GM23338 (cell line): ENCODE results near the gene NFATC3. TPM values are rescaled to one million over a fixed set of nuclear protein-coding genes. Genes with fewer than 3 reads are reported as not detected.

Source experiments
- ATAC-seq: fragments of 200-7000 bp; cut with Tn5 transposase; 3 replicates; pipeline ENCODE4 v1.9.1; 2020
- DNase-seq: peaks from one replicate; pipeline ENCODE4 v3.0.0-alpha.2; 2015; ENCODE audit warnings: low spot score
- H2AFZ ChIP-seq: fragments of 200-600 bp; sonication (generic); 2 replicates; pipeline ENCODE4 v1.8.0; 2016; ENCODE audit warnings: antibody characterized with exemption, mild to moderate bottlenecking, moderate library complexity
- H3F3A ChIP-seq: fragments of 200-600 bp; sonication (generic); replicated peaks from 2 replicates; pipeline ENCODE4 v1.8.0; 2017; ENCODE audit warnings: antibody characterized with exemption, mixed run types, low read depth
- H3K27ac ChIP-seq: fragments of 200-600 bp; sonication (generic); 2 replicates; pipeline ENCODE4 v1.6.1; 2016; ENCODE audit warnings: low read depth
- H3K27me3 ChIP-seq: fragments of 200-600 bp; sonication (generic); 2 replicates; pipeline ENCODE4 v1.8.0; 2016; ENCODE audit warnings: mild to moderate bottlenecking, mixed run types, moderate library complexity; ENCODE audit not compliant: insufficient read depth
- H3K36me3 ChIP-seq: fragments of 200-600 bp; sonication (generic); 2 replicates; pipeline ENCODE4 v1.8.0; 2016; ENCODE audit warnings: mild to moderate bottlenecking; ENCODE audit not compliant: insufficient read depth
- H3K4me1 ChIP-seq: fragments of 200-600 bp; sonication (generic); 2 replicates; pipeline ENCODE4 v1.8.0; 2016; ENCODE audit warnings: mild to moderate bottlenecking, moderate library complexity; ENCODE audit not compliant: insufficient read depth
- H3K4me2 ChIP-seq: fragments of 200-600 bp; sonication (generic); 2 replicates; pipeline ENCODE4 v1.7.1; 2017; ENCODE audit warnings: mixed run types
- H3K4me3 ChIP-seq: fragments of 200-600 bp; sonication (generic); 2 replicates; pipeline ENCODE4 v1.6.1; 2016; ENCODE audit warnings: mixed run types
- H3K79me2 ChIP-seq: fragments of 200-600 bp; sonication (generic); replicated peaks from 2 replicates; pipeline ENCODE4 v1.8.0; 2017; ENCODE audit warnings: mild to moderate bottlenecking; ENCODE audit not compliant: insufficient read depth
- H3K9me2 ChIP-seq: fragments of 200-600 bp; sonication (generic); 2 replicates; pipeline ENCODE4 v1.8.0; 2017; ENCODE audit not compliant: insufficient read depth
- H4K20me1 ChIP-seq: fragments of 200-600 bp; sonication (generic); replicated peaks from 2 replicates; pipeline ENCODE4 v1.8.0; 2017; ENCODE audit warnings: mild to moderate bottlenecking; ENCODE audit not compliant: insufficient read depth
- H3K27ac Mint-ChIP-seq: 2 replicates; pipeline ENCODE4 v1.8.0; 2020; ENCODE audit warnings: inconsistent platforms, mild to moderate bottlenecking, moderate library complexity, mixed read lengths
- H3K27me3 Mint-ChIP-seq: 3 replicates; pipeline ENCODE4 v1.8.0; 2022; ENCODE audit warnings: low read depth, mild to moderate bottlenecking, moderate library complexity, mixed read lengths, inconsistent platforms; ENCODE audit not compliant: insufficient read depth, poor library complexity
- H3K36me3 Mint-ChIP-seq: 3 replicates; pipeline ENCODE4 v1.8.0; 2021; ENCODE audit warnings: low read depth, mild to moderate bottlenecking, inconsistent platforms, moderate library complexity, mixed read lengths
- H3K4me1 Mint-ChIP-seq: 3 replicates; pipeline ENCODE4 v1.8.0; 2020; ENCODE audit warnings: mild to moderate bottlenecking, inconsistent platforms, mixed read lengths
- H3K4me3 Mint-ChIP-seq: 3 replicates; pipeline ENCODE4 v1.8.0; 2021; ENCODE audit warnings: moderate library complexity, mild to moderate bottlenecking, inconsistent platforms, mixed read lengths
- H3K9me3 Mint-ChIP-seq: 3 replicates; pipeline ENCODE4 v1.8.0; 2020; ENCODE audit warnings: moderate library complexity, mild to moderate bottlenecking, inconsistent platforms, mixed read lengths
- ZNF331 ChIP-seq: fragments of 250-450 bp; sonication (Bioruptor Pico); IDR thresholded peaks from 2 replicates; pipeline ENCODE4 v1.5.0; 2020; ENCODE audit warnings: low read depth, mild to moderate bottlenecking, moderate library complexity
- ZNF462 ChIP-seq: fragments of 250-450 bp; sonication (Bioruptor Pico); IDR thresholded peaks from 2 replicates; pipeline ENCODE4 v1.5.0; 2020; ENCODE audit warnings: mild to moderate bottlenecking, moderate library complexity
- polyA plus RNA-seq: library from polyadenylated mRNA; unstranded; fragments of >200 nt; fragmentation: Nextera tagmentation; extraction: Ambion mirVana; gene quantifications from 2 replicates; pipeline ENCODE4 v1.2.1, GENCODE V29; 2016
- total RNA-seq: library from RNA; depleted of rRNA; stranded (reverse); fragments of >200 nt; shearing (Covaris generic); gene quantifications from 2 replicates; pipeline ENCODE4 v1.2.3, GENCODE V29; 2014

NFATC3 gene
- total and polyA plus RNA-seq, 2 experiments from 2014 or later: 9.2 to 40.9 TPM

- TF ChIP-seq ZNF462 (CRISPR knock-in tag): no peak
These were observed 7.1 kb upstream of the NFATC3 start (continued) for GRCh38 chr16:68077866-68078700.

GRCh38 chr16:68078701-68079375 lies 6.3 kb upstream of the NFATC3 start:
- Mint-ChIP-seq H3K4me3 (no peak overlapping the region), H3K36me3 (peaks cover 20% of the 10 kb centered on the region), H3K9me3 (no peaks in the 10 kb centered on the region), H3K4me1 (peaks cover 7% of the 10 kb centered on the region), H3K27ac (no peak overlapping the region), H3K27me3 (peaks cover 10% of the 10 kb centered on the region)
- H3K36me3 ChIP-seq: 0 out of 2 replicates have a peak, but pooled peaks cover 3% of the 10 kb centered on the region
- H3K27ac ChIP-seq: no peak overlapping the region
- H3K4me1 ChIP-seq: peaks cover 9% of the 10 kb centered on the region
- no peak overlapping the region for H3K4me2 ChIP-seq
- DNase-seq (no peak), ATAC-seq (no peak)
- H3K79me2 ChIP-seq: no peaks in the 10 kb centered on the region
- no peaks in the 10 kb centered on the region for H3K9me2 ChIP-seq
- H3F3A ChIP-seq: peaks cover 5% of the 10 kb centered on the region
- H3K27me3 ChIP-seq: no peaks in the 10 kb centered on the region
- H3K4me3 ChIP-seq: no peak overlapping the region
- H4K20me1 ChIP-seq: no peaks in the 10 kb centered on the region
- H2AFZ ChIP-seq: no peak overlapping the region
- TF ChIP-seq ZNF462 (CRISPR knock-in tag): no peak
- no peak for TF ChIP-seq ZNF331 (CRISPR knock-in tag)
